GM10266 (cell line): ENCODE results near the gene FOSB.

Source experiments
- DNase-seq: peaks from one replicate; pipeline ENCODE4 v3.0.0; 2012; ENCODE audit errors: extremely low spot score
- TF ChIP-seq, protein P1 (sequence below): IDR thresholded peaks from 2 replicates; pipeline ENCODE4 v1.5.1; 2012; ENCODE audit warnings: mild to moderate bottlenecking, low read depth; ENCODE audit not compliant: control insufficient read depth, insufficient read depth; ENCODE audit errors: missing control alignments

Gene FOSB

DNA sequence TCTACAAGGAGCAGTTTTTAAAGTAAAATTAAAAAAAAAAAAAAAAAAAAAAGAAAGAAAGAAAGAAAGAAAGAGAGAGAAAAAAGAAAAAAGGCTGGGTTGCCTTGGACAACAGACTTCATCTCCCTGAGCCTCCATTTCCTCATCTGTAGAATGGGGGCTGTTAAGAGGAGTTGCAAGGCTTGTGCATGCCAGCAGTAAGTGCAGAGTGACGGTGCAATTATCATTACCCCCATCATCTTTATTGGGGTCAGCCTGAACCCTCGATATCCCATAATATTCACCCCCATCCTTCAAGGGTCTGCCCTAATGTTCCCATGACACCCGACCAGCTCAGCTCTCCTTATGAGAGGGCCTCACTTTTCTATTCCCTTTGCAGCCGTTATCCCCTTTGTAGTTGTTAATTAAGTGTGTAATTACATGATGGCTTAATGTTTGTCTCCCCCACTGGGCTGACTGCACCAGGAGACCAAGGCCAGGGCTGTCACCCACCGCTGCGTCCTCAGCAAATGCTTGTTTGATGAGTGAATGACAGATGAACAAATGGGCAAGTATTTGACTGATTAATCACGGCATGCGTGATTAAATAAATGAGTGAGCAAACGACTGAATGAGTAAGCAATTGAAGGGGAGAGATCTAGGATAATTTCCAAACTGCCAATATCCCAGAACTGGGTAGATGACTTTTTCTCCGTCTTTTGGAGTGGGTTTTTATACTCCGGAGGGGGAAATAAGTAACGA is 10.1 kb downstream of the FOSB start:
- TF ChIP-seq, protein P1, sequence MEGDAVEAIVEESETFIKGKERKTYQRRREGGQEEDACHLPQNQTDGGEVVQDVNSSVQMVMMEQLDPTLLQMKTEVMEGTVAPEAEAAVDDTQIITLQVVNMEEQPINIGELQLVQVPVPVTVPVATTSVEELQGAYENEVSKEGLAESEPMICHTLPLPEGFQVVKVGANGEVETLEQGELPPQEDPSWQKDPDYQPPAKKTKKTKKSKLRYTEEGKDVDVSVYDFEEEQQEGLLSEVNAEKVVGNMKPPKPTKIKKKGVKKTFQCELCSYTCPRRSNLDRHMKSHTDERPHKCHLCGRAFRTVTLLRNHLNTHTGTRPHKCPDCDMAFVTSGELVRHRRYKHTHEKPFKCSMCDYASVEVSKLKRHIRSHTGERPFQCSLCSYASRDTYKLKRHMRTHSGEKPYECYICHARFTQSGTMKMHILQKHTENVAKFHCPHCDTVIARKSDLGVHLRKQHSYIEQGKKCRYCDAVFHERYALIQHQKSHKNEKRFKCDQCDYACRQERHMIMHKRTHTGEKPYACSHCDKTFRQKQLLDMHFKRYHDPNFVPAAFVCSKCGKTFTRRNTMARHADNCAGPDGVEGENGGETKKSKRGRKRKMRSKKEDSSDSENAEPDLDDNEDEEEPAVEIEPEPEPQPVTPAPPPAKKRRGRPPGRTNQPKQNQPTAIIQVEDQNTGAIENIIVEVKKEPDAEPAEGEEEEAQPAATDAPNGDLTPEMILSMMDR, result no peak
- no peak for DNase-seq

DNA sequence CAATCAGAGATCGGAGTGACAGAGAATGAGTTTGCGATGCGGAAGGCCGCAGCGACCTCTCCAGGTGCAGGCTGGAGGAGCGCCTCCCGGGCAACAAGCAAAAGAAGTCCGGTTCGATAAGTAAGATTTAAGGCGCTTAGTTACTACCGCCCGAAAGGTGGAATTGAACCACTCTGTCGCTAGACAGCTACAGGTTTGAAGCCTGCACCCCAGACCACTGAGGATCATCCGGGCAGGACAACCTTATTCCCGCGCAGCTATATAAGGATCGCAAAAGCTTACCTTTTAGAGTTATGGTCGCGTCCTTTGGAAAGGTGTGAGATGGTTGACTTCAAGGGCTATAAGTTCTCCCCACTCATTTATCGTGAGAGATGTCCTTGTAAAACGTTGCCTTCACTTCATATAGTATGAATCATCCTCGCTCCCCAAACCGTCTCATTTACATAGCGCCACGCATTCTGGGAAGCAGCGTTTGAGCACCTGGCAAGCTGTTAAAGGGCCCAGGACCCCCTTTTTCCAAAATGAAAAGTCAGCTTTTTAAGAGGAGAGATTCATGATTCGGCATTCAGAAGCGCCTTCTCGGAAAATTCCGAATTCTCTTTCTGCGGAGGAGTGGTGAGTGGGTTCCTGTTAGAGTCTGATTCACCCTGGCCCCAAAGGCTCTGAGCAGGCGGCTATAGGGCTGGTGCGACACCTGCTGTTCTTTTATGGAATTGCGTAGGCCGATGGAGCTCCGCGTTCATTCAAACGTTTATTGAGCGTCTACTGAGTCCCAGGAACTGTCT is 10.8 kb downstream of the FOSB start:
- TF ChIP-seq, protein P1, result peak; percentile 92
- peak; percentile 76 for DNase-seq

DNA sequence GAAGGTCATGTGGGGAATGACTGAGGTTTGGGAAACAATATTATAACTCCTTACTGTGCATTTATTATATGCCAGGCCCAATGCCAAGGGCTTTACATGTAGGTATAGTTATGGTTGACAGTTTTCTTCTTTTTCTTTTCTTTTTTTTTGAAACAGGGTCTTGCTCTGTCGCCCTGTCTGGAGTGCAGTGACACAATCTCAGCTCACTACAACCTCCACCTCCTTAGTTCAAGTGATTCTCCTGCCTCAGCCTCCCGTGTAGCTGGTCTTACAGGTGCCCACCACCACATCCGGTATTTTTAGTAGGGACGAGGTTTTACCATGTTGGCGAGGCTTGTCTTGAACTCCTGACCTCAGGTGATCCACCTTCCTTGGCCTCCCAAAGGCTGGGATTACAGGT is 15.2 kb downstream of the FOSB start:
- TF ChIP-seq, protein P1, result no peak

GRCh38 chr19:45484273-45484945 is 16.6 kb downstream of the FOSB start:
- TF ChIP-seq, protein P1, result no peak
- DNase-seq, result no peak

More for the DNA sequence above, 15.2 kb downstream of the FOSB start:
- no peak for DNase-seq

DNA sequence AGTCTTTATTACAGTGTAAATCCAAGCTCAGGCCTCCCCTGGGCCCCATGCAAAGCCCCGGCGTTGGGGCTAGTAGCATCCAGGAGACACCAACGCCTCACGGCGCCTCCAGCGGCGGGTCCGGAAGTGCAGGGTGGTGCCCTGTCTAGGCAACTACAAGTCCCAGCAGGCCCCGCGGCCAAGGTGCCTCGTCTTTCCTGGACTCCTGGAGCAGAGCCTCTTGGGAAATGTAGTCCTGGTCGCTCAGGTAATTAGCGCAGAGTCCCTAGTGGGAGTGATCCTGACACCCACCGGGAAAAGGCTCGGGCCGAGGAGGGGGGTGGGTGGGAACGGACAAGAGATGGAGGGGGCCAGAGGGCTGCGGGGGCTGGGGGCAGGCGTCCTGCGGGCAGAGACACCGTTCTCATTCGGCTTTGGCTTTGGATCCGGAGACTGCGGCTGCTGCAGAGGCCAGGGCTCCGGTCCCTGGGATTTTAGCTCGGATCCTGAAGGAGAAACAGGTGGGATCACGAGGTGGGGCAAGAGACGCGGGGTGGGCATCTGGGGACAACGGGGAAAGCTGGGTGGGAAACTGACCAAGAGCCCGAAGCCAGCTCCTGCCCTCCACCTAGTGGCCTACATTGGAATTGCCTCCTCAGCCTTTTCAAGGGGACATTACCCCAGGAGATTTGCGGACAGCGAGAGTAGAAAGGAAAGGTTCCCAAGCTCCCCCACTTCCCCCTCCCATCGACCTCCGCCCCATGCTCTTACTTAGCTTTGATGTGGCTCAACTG is 17.7 kb downstream of the FOSB start:
- DNase-seq, result peak; percentile 86
- TF ChIP-seq, protein P1, result peak; percentile 88

DNA sequence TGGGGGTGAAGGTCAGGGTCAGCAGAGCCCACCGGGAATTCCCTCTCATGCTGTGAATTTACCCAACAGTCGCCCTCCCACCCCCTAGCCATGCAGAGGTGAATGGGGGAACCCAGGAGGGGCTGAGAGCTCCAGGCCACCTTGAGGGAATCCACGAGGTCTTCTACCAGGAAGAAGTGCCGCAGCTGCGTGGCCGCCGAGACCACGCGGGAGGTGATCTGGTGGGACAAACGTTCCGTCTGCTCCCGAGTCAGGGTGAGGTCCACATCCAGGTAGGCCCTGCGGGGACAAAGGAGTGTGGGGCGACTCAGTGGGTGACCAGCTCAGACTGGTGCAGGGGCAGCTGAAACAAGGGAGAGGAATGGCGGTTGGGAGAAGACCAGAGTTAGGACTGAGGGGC is 20.9 kb downstream of the FOSB start:
- DNase-seq, result no peak
- TF ChIP-seq, protein P1, result no peak
